H1 (cell line): Measurements from ENCODE around the gene GDPD5. TPM values are rescaled to one million over a fixed set of nuclear protein-coding genes. Genes with fewer than 3 reads are reported as not detected.

Source experiments
- CTCF ChIA-PET: fragments of 300-600 bp; sonication (Branson Sonifier 250); formaldehyde crosslinking; loops from one replicate; lab custom pipeline; 2021; ENCODE audit not compliant: partially characterized antibody; lab: Charles Lee
- POLR2A ChIA-PET: fragments of 300-600 bp; sonication (Branson Sonifier 250); formaldehyde crosslinking; loops from one replicate; lab custom pipeline; 2021; ENCODE audit warnings: inconsistent platforms; ENCODE audit not compliant: partially characterized antibody; lab: Charles Lee
- DNase-seq, 2 experiments: peaks; one replicate each; pipeline versions ENCODE4 v3.0.0 to v3.0.0-alpha.2; 2010 to 2022; ENCODE audit warnings: low spot score in 2 of 2, low read depth in 1 of 2, mixed read lengths in 1 of 2
- FAIRE-seq: peaks from 2 replicates; lab custom pipeline; 2011; peaks lifted over from hg19 to GRCh38; lab: Jason Lieb, UNC
- H2AFZ ChIP-seq: 2 replicates; pipeline ENCODE4 v1.8.1; 2012; ENCODE audit warnings: low read length, inconsistent platforms
- H2AK5ac ChIP-seq: 2 replicates; pipeline ENCODE4 v1.6.1; 2013; ENCODE audit warnings: low read depth, low read length
- H2BK120ac ChIP-seq: replicated peaks from 2 replicates; pipeline ENCODE3; 2013; ENCODE audit warnings: low read depth, low read length, inconsistent platforms
- H2BK12ac ChIP-seq: 2 replicates; pipeline ENCODE4 v1.6.1; 2013; ENCODE audit warnings: low read depth, low read length
- H2BK15ac ChIP-seq: 2 replicates; pipeline ENCODE4 v1.6.1; 2013; ENCODE audit warnings: low read length
- H2BK20ac ChIP-seq: 2 replicates; pipeline ENCODE4 v1.6.1; 2013; ENCODE audit warnings: low read length
- H2BK5ac ChIP-seq: 2 replicates; pipeline ENCODE4 v1.6.1; 2013; ENCODE audit warnings: low read depth, low read length
- H3K14ac ChIP-seq: 2 replicates; pipeline ENCODE4 v1.6.1; 2013; ENCODE audit warnings: inconsistent platforms; ENCODE audit not compliant: insufficient read length
- H3K18ac ChIP-seq: 2 replicates; pipeline ENCODE4 v1.6.1; 2013; ENCODE audit warnings: low read length; ENCODE audit errors: extremely low read depth
- H3K23ac ChIP-seq: 2 replicates; pipeline ENCODE4 v1.6.1; 2013; ENCODE audit warnings: inconsistent platforms; ENCODE audit not compliant: insufficient read length
- H3K23me2 ChIP-seq: 2 replicates; pipeline ENCODE4 v1.6.1; 2013; ENCODE audit warnings: low read depth, low read length
- H3K27ac ChIP-seq: 2 replicates; pipeline ENCODE4 v1.6.1; 2011; ENCODE audit warnings: low read depth, low read length, inconsistent platforms
- H3K27me3 ChIP-seq, 4 experiments: replicated peaks in 1 of 4; 1 replicate in 1 of 4; 2 replicates in 3 of 4; pipeline versions ENCODE4 v1.6.1 to v1.8.1; 2011 to 2013; ENCODE audit warnings: low read length in 3 of 4, mild to moderate bottlenecking in 3 of 4, inconsistent platforms in 2 of 4, mixed read lengths in 2 of 4, moderate library complexity in 1 of 4; ENCODE audit not compliant: control insufficient read depth in 3 of 4, insufficient read depth in 3 of 4; ENCODE audit errors: extremely low read depth in 1 of 4
- H3K36me3 ChIP-seq, 4 experiments: 2 replicates each; pipeline versions ENCODE4 v1.6.1 to v1.8.1; 2011 to 2013; ENCODE audit warnings: mild to moderate bottlenecking in 4 of 4, low read length in 3 of 4, moderate library complexity in 2 of 4, control low read depth in 1 of 4, inconsistent platforms in 1 of 4; ENCODE audit not compliant: insufficient read depth in 4 of 4, control insufficient read depth in 2 of 4
- H3K4ac ChIP-seq: replicated peaks from 2 replicates; pipeline ENCODE3; 2013; ENCODE audit warnings: low read length, low read depth, mixed read lengths, inconsistent platforms; ENCODE audit not compliant: insufficient read length
- H3K4me1 ChIP-seq, 4 experiments: replicated peaks in 1 of 4; 1 replicate in 1 of 4; 2 replicates in 3 of 4; pipeline versions ENCODE4 v1.6.1 to v1.8.1; 2011 to 2013; ENCODE audit warnings: low read length in 3 of 4, inconsistent platforms in 2 of 4, mixed read lengths in 1 of 4; ENCODE audit not compliant: insufficient read depth in 4 of 4, control insufficient read depth in 3 of 4
- H3K4me2 ChIP-seq, 2 experiments: 2 replicates each; pipeline versions ENCODE4 v1.6.1 to v1.8.1; 2011 to 2013; ENCODE audit warnings: low read depth in 2 of 2, low read length in 2 of 2, control low read depth in 1 of 2, inconsistent platforms in 1 of 2, mild to moderate bottlenecking in 1 of 2; ENCODE audit not compliant: insufficient read depth in 1 of 2
- H3K4me3 ChIP-seq, 4 experiments: fragments of 200-600, 300-600 bp in 1 of 4; sonication (generic), shearing (Covaris generic), sonication (Bioruptor Twin) in 1 of 4; 2 replicates each; pipeline versions ENCODE4 v1.5.1 to v1.8.1; 2011 to 2016; ENCODE audit warnings: low read length in 4 of 4, low read depth in 3 of 4, control low read depth in 2 of 4, inconsistent platforms in 2 of 4, mild to moderate bottlenecking in 2 of 4, mixed read lengths in 1 of 4, moderate library complexity in 1 of 4; ENCODE audit not compliant: insufficient read depth in 2 of 4; ENCODE audit errors: extremely low read depth in 1 of 4
- H3K56ac ChIP-seq: replicated peaks from 2 replicates; pipeline ENCODE3; 2013; ENCODE audit warnings: low read depth, mild to moderate bottlenecking, mixed read lengths, low read length, inconsistent platforms; ENCODE audit not compliant: insufficient read length
- H3K79me1 ChIP-seq: 2 replicates; pipeline ENCODE4 v1.6.1; 2013; ENCODE audit warnings: low read depth, low read length, control low read depth
- H3K79me2 ChIP-seq, 2 experiments: 2 replicates each; pipeline versions ENCODE4 v1.6.1 to v1.8.1; 2012 to 2013; ENCODE audit warnings: low read length in 2 of 2, mild to moderate bottlenecking in 2 of 2, inconsistent platforms in 1 of 2; ENCODE audit not compliant: insufficient read depth in 2 of 2, control insufficient read depth in 1 of 2
- H3K9ac ChIP-seq, 4 experiments: replicated peaks in 1 of 4; 1 replicate in 1 of 4; 2 replicates in 3 of 4; pipeline versions ENCODE4 v1.6.1 to v1.8.1; 2011 to 2013; ENCODE audit warnings: low read depth in 3 of 4, low read length in 3 of 4, control low read depth in 2 of 4, mild to moderate bottlenecking in 2 of 4, moderate library complexity in 2 of 4, inconsistent platforms in 1 of 4; ENCODE audit errors: extremely low read depth in 1 of 4
- H3K9me3 ChIP-seq, 2 experiments: 2 replicates each; pipeline versions ENCODE4 v1.6.1 to v1.8.1; 2012 to 2013; ENCODE audit warnings: mild to moderate bottlenecking in 2 of 2, moderate library complexity in 2 of 2, control low read depth in 1 of 2, inconsistent platforms in 1 of 2, low read depth in 1 of 2, low read length in 1 of 2, mixed read lengths in 1 of 2; ENCODE audit not compliant: insufficient read depth in 2 of 2
- H4K20me1 ChIP-seq, 2 experiments: replicated peaks in 1 of 2; 2 replicates each; pipeline versions ENCODE3 to v1.8.1; 2011 to 2013; ENCODE audit warnings: inconsistent platforms in 2 of 2, low read length in 2 of 2, mild to moderate bottlenecking in 1 of 2; ENCODE audit not compliant: insufficient read depth in 2 of 2, control insufficient read depth in 1 of 2
- H4K5ac ChIP-seq: 2 replicates; pipeline ENCODE4 v1.6.1; 2013; ENCODE audit warnings: low read length, low read depth, mixed read lengths, inconsistent platforms; ENCODE audit not compliant: insufficient read length
- H4K8ac ChIP-seq: 2 replicates; pipeline ENCODE4 v1.8.0; 2013; ENCODE audit warnings: mild to moderate bottlenecking, moderate library complexity, low read length, inconsistent platforms; ENCODE audit not compliant: insufficient read depth; ENCODE audit errors: extremely low read depth
- H4K91ac ChIP-seq: replicated peaks from 2 replicates; pipeline ENCODE3; 2013; ENCODE audit warnings: low read length, mixed read lengths, inconsistent platforms; ENCODE audit not compliant: insufficient read length
- ASH2L ChIP-seq: fragments of 200-600, 300-600 bp; sonication (generic); IDR thresholded peaks from one replicate; pipeline ENCODE4 v1.7.1; 2017; ENCODE audit warnings: low read length
- ATF3 ChIP-seq: IDR thresholded peaks from 2 replicates; pipeline ENCODE4 v1.6.1; 2011; ENCODE audit warnings: low read depth, mild to moderate bottlenecking, low read length; ENCODE audit not compliant: insufficient read depth
- WGBS, 2 experiments: shearing (Covaris generic) in 1 of 2; methylation state at CpG; one replicate each; pipeline versions ENCODE4 v1.1.6 to v1.1.7; 2013 to 2015; ENCODE audit warnings: low lambda C conversion rate in 2 of 2, mixed read lengths in 2 of 2, inconsistent platforms in 1 of 2, low coverage in 1 of 2, missing lambda C conversion rate in 1 of 2; ENCODE audit not compliant: insufficient replicate concordance in 2 of 2, insufficient coverage in 1 of 2, insufficient read length in 1 of 2; ENCODE audit errors: extremely low coverage in 1 of 2, missing lambda C conversion rate in 1 of 2; 5-methylcytosine and 5-hydroxymethylcytosine counted together
- polyA plus RNA-seq, 7 experiments: library from polyadenylated mRNA; depleted of rRNA in 3 of 7; stranded (reverse) in 5 of 7; unstranded in 2 of 7; fragments of >200 nt in 5 of 7; fragments of 200-250 nt in 2 of 7; gene quantifications; 1 replicate in 5 of 7; 2 replicates in 1 of 7; 4 replicates in 1 of 7; pipeline versions ENCODE4 v1.2.1 to v1.2.3, GENCODE V29; 2011 to 2013; ENCODE audit warnings: missing spikeins in 2 of 7, mixed read lengths in 2 of 7
- total RNA-seq: library from RNA; stranded (reverse); fragmentation: NEBNext Ultra II Directional; extraction: Animal tissue kit (Norgen Biotek cat#: 25700); gene quantifications from 2 replicates; pipeline ENCODE4 v1.2.1, GENCODE V29; 2021

GDPD5 gene
- total and polyA plus RNA-seq, 2 of the 8 experiments (the other 6 are each of a cell fraction or from before 2014, with no cell fraction given) = 7.8 to 8.6 TPM

DNA sequence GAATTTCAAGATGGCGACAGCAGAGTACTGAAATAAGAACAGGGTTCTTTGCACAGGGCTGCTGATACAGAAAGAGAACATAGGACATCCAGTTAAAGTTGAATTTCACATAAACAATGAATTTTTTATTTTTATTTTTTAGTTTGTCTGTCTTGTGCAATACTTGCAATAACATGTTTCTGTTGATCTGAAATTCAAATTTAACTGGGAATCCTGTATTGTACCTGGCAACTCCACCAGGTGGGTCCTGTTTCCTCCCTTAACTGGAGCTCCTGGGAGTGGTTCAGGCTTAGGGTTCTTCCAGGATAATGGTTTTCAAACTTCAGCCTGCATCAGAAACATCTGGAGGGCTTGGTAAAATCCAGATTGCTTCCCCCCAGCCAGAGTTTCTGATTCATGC, 21.4 kb upstream of the GDPD5 start:
- Histone ChIP-seq H3K4me1 (peaks cover 0 to 4% (median 2%) of the 10 kb centered on the region in 4 experiments; a peak in 4 of 7 replicates), H4K20me1 (no peaks in the 10 kb centered on the region), H3K14ac (no peak overlapping the region), H3K4ac (no peak overlapping the region), H3K27me3 (no peaks in the 10 kb centered on the region; a peak in 1 of 7 replicates), H3K79me2 (no peaks in the 10 kb centered on the region), H2BK15ac (no peak overlapping the region), H2BK5ac (no peak overlapping the region), H3K4me3 (no peak overlapping the region), H3K23ac (no peak overlapping the region), H3K23me2 (no peaks in the 10 kb centered on the region), H4K5ac (no peak overlapping the region), H3K79me1 (no peaks in the 10 kb centered on the region), H2AK5ac (no peak overlapping the region), H4K8ac (no peak overlapping the region), H3K9me3 (0 out of 4 replicates have a peak, but pooled peaks cover 0 to 2% of the 10 kb centered on the region in 2 experiments), H3K9ac (no peak overlapping the region), H3K4me2 (no peak overlapping the region), H4K91ac (no peak overlapping the region), H3K18ac (no peak overlapping the region), H3K27ac (no peak overlapping the region), H2BK120ac (no peak overlapping the region), H3K56ac (no peak overlapping the region), H3K36me3 (no peaks in the 10 kb centered on the region), H2AFZ (no peak overlapping the region), H2BK20ac (no peak overlapping the region), H2BK12ac (no peak overlapping the region)
- 75% methylated on average over 1 of the region's 1 CpG; no CpG with 5 or more reads in 1 of the 2 experiments for WGBS, 2 experiments
- FAIRE-seq (no peak), DNase-seq (no peak)
- POLR2A ChIA-PET = interaction anchor here (0.6 to 6.0 kb wide), 8 partner anchors 8 to 146 kb away, joined by 3 to 104 read pairs (median 6); partner anchors contain the start of genes GDPD5 and SERPINH1
- CTCF ChIA-PET = interaction anchor here (0.6 to 5.5 kb wide), 28 partner anchors 8 to 1574 kb away, joined by 3 to 90 read pairs (median 6); no protein-coding TSS in a partner anchor
- TF ChIP-seq ASH2L = no peak
- no peak for TF ChIP-seq ATF3
